ENCODE results near the gene SLC12A1.

SLC12A1 gene

GRCh38 chr15:48205981-48206380, at the start of gene SLC12A1:
TSS of gene SLC12A1 (plus strand) at chr15:48206302. CDS start at chr15:48207720, 1,418 bp downstream.
- no peak for DNase-seq (ENCODE audit: low spot score)

GRCh38 chr15:48168616-48169015, 37.5 kb upstream of the SLC12A1 start:
- DNase-seq (ENCODE audit: low spot score), result no peak

GRCh38 chr15:48170981-48171380, 35.1 kb upstream of the SLC12A1 start:
- DNase-seq (ENCODE audit: low spot score), result no peak

GRCh38 chr15:48175126-48175525, 31.0 kb upstream of the SLC12A1 start:
- DNase-seq (ENCODE audit: low spot score), result no peak

GRCh38 chr15:48176112-48176511, 30.0 kb upstream of the SLC12A1 start:
- DNase-seq (ENCODE audit: low spot score), result no peak

- DNase-seq (ENCODE audit: low spot score), result no peak
These were observed 29.1 kb upstream of the SLC12A1 start for GRCh38 chr15:48176957-48177356.

GRCh38 chr15:48177383-48177765, 28.7 kb upstream of the SLC12A1 start:
- DNase-seq (ENCODE audit: low spot score), result no peak

- DNase-seq (ENCODE audit: low spot score), result peak; percentile 88
These were observed 28.1 kb upstream of the SLC12A1 start, which contains the start of gene MYEF2 for GRCh38 chr15:48177766-48178647. TSS of gene MYEF2 (minus strand) at chr15:48178295. CDS start at chr15:48178237, 58 bp downstream.

- no peak for DNase-seq (ENCODE audit: low spot score)
These were observed 27.5 kb upstream of the SLC12A1 start for GRCh38 chr15:48178648-48178931.

GRCh38 chr15:48182749-48183148, 23.4 kb upstream of the SLC12A1 start:
- DNase-seq (ENCODE audit: low spot score), result no peak

- no peak for DNase-seq (ENCODE audit: low spot score)
These were observed 20.6 kb upstream of the SLC12A1 start for GRCh38 chr15:48185529-48185928.

- no peak for DNase-seq (ENCODE audit: low spot score)
These were observed 19.8 kb upstream of the SLC12A1 start for GRCh38 chr15:48186271-48186670.

GRCh38 chr15:48190932-48191573, 15.0 kb upstream of the SLC12A1 start:
- peak; percentile 78 for DNase-seq (ENCODE audit: low spot score)

GRCh38 chr15:48191574-48192225, 14.4 kb upstream of the SLC12A1 start, which contains the start of gene CTXN2:
TSS of gene CTXN2 (plus strand) at chr15:48191665. CDS start at chr15:48201301, 9,636 bp downstream.
- peak; percentile 18 for DNase-seq (ENCODE audit: low spot score)

GRCh38 chr15:48202068-48202467, 4.0 kb upstream of the SLC12A1 start:
- DNase-seq (ENCODE audit: low spot score), result peak; percentile 23

GRCh38 chr15:48221261-48221660, 15.2 kb downstream of the SLC12A1 start:
- no peak for DNase-seq (ENCODE audit: low spot score)

- no peak for DNase-seq (ENCODE audit: low spot score)
These were observed 15.8 kb downstream of the SLC12A1 start for GRCh38 chr15:48221885-48222284.

GRCh38 chr15:48222627-48223026, 16.5 kb downstream of the SLC12A1 start:
- DNase-seq (ENCODE audit: low spot score), result no peak

GRCh38 chr15:48225771-48226170, 19.7 kb downstream of the SLC12A1 start:
- no peak for DNase-seq (ENCODE audit: low spot score)

GRCh38 chr15:48230498-48230897, 24.4 kb downstream of the SLC12A1 start:
- DNase-seq (ENCODE audit: low spot score), result no peak

GRCh38 chr15:48233246-48233645, 27.1 kb downstream of the SLC12A1 start:
- no peak for DNase-seq (ENCODE audit: low spot score)

- no peak for DNase-seq (ENCODE audit: low spot score)
These were observed 33.2 kb downstream of the SLC12A1 start for GRCh38 chr15:48239334-48239733.

- no peak for DNase-seq (ENCODE audit: low spot score)
These were observed 35.9 kb downstream of the SLC12A1 start for GRCh38 chr15:48242015-48242414.

Measured in iPS-NIHi11 (cell line).